Stimulated activated CD4-positive, alpha-beta T cell treated with anti-CD3 and anti-CD28 coated beads, Interleukin-4, amount 100 ng/mL, for 1 hour (primary cell): Measurements from ENCODE around the gene C17orf113.
"Not testable (repeated sequence)": the region's sequence is repeated elsewhere in the genome, so short reads cannot be mapped to it uniquely, and the experiment has no call there.

Experiments
- DNase-seq: peaks from one replicate; pipeline ENCODE4 v3.0.0-alpha.2; 2020

Gene C17orf113

DNA sequence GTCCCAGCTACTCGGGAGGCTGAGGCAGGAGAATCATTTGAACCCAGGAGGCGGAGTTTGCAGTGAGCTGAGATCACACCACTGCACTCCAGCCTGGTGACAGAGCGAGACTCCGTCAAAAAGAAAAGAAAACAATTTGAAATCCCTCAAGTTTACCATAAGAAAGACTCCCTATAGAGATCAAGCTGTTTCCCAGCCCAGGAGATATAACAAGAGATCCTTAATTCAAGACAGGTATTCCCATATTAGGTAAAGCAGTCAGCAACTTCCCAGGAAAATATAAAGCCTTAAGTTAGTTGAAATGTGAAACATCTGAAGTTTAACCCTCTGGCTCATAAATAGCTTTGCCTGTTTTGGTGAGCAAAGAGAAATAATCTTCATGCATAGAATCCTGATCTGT lies 38.0 kb downstream of the C17orf113 start:
- not testable (repeated sequence) for DNase-seq

DNA sequence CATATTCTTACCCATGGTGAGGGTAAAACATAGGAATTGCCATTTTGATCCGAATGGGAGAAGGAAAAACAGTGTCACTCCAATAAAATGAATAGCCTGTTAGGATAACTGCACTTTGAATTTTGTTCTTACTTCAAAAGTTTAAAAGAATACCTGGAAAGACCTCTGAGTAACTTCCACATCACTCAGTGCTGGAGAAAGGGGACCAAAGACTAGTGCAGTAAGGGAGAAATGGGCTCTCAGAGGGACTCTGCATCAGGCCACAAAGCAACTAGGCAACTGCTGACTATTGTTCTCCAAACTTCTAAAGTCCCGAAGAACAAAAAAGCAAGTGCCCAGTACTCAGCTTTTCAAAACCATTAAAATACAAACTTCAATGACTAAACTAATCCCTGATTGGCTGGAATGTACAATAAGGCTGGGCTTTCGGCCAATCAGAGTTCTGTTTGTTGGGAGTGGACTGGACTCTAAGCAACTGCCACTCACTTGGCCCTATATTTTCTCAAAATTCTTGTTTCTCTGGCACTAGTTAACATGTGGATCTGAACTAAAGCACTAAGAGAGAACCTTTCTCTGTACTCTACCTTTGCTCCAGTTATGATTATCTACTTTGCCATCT lies 39.4 kb downstream of the C17orf113 start:
- no peak for DNase-seq

GRCh38 chr17:42010266-42010680 lies 40.1 kb downstream of the C17orf113 start:
- not testable (repeated sequence) for DNase-seq

DNA sequence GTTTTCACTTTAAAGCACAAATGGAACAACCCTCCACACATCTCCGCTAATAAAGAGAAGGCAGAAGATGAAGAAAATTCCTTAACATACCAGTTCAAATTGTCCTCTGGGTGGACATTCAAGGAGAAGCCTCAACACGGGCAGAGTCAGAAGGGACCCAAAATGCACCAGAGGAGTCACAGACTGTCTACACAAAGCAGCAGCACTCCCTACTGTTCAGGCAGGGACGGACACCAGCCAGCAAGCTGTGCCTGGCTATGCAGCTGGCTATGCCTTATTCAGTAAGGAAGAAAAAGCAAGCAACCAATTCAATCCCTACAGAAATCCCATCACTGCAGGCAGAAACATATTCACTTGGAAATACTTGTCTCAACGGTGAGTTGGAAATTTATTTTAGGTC lies 41.2 kb downstream of the C17orf113 start:
- DNase-seq = no peak

GRCh38 chr17:42005166-42005565 lies 45.2 kb downstream of the C17orf113 start:
- no peak for DNase-seq

DNA sequence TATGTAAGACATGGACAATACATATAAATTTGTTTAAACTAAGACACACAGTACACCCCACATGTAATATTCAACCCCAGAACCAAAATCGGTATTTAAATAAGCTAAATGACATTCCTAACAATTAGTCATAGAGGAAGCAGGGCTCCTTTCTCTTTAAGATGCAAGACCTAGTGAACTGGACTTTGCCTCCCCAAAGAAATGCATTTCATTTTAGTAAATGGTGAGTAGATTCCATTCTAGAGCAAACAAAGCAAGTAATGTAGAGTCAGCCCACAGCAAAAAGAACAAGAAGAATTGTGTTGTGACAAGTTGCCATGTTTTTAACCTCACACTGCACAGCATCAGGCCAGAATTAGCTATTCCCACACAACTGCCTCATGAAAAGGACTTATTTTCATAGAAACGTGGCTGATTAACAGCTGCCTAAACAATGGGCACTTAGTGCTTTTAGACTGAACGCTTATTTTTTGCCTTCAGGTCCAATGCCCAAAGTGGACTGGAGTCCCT lies 47.6 kb downstream of the C17orf113 start:
- DNase-seq = no peak

DNA sequence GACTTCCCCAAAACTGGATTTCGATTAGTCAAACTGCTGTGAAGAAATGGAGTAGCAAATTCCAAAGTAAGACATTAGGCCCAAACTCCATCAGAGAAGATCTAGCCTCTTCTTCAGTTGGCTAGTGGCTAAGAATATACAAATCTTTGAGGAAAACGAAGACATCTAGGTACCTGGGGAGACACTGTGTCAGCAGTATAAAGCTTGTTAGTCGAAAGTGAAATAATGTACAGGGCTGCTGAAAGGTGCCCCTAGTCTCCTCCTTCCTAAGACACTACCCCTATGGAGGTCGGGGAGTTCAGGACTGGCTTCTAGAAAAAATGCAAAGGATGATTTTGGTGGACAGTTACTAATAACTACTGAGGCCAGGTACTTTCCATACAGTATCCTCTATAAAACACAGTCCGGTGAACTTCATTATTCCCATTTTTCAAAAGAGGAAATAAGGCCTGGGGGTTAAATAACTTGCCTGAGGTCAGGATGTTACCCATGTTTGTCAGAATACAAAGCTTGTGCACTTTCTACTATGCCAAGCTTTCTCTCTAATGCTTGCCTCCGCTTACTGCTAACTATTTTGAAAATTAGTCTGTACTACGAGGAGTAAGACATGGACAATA lies 48.1 kb downstream of the C17orf113 start:
- DNase-seq = no peak

GRCh38 chr17:42001729-42002128 lies 48.7 kb downstream of the C17orf113 start:
- no peak for DNase-seq

- no peak for DNase-seq
Observed at GRCh38 chr17:42000413-42001133, 49.8 kb downstream of the C17orf113 start.

DNA sequence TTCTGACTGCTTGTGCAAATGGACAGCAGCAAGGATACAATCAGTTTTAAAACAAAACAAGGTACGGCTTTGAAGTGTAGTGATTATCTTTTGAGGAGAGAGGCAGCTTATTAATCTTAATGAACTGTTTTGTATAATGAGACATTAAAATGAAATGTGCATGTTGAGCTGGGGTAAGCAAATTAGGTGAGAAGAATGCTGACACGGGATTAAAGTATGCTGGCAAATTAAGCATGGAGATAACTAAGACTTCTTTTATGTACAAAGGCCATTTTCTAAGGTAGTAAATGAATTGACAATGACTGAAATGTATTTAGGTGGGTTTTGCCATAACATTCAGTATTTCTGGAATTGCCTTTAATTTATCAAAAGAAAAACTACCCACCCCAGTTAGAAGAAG lies 51.9 kb downstream of the C17orf113 start:
- no peak for DNase-seq

GRCh38 chr17:41996855-41997164 lies 53.6 kb downstream of the C17orf113 start:
- no peak for DNase-seq

DNA sequence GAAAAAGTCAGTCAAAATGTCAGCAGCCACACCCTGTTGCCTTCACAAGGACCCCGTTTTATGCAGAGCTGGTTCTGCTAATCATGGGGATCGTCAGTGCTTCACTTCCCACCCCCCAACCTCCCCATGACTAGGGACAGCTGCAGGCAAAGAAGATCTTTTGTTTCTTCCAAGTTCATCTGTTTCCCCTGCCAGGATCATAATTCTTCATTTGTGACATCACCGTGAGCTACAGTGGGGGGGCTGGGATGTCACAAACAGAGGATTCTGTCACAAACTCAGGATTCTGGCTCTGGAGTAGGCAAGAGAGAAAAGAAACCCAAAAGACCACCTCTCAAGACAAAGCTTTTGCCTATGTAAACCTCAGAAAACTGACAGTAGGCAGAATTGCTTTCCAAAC lies 57.8 kb downstream of the C17orf113 start:
- no peak for DNase-seq

DNA sequence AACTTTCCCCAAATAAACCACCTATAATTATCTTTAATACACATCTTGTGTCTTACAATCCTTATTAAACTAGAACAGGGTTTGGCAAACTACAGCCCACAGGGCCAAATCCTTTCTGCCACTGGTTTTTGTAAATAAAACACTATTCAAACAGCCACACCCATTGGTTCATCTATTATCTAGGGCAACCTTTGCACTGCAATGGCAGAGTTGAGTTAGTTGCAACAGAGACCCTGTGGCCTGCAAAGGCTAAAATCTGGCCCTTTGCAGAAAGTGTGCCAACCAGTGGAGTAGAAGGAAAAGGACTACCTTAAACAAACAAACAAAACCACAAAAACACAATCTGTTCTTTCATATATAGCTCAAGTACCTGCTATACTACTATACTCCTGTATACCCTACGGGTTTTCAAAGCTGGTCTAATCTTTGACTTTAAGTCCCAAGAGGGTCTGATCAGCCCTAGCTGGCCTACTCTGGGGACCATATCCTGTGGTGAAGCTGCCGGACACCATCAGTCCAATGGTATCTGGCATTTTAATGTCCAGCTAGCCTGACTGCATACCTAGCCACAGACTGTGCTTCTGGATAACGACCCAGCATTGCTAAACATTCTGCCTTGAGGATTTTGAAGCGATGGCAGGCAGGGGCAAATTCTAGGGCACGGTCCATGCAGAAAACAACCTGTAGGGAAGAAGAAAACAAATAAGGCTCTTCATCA lies 60.5 kb downstream of the C17orf113 start:
- no peak for DNase-seq

- DNase-seq = no peak
Observed at GRCh38 chr17:41988418-41988817, 62.0 kb downstream of the C17orf113 start.
